ENCODE measurements around the gene FUT9.

Gene FUT9

DNA sequence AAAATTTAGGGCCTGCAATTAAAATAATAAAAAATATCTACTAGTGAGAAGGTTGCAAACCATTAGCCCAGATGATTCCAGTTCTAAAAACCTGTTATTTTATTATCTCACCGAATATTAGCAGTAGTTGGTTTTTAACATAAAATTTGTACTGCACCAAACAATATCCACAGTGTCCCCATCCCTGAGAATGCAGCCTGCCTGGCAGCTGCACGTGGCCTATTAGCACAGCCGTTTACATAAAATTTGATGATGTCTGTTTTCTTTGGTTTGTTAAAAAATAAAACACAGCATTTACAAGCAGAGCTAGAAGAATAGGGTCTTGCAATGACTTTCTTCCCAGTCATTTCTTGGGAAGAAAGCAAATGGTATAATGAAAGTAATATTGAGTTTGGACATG lies 58.2 kb downstream of the FUT9 start:
- DNase-seq = no peak

DNA sequence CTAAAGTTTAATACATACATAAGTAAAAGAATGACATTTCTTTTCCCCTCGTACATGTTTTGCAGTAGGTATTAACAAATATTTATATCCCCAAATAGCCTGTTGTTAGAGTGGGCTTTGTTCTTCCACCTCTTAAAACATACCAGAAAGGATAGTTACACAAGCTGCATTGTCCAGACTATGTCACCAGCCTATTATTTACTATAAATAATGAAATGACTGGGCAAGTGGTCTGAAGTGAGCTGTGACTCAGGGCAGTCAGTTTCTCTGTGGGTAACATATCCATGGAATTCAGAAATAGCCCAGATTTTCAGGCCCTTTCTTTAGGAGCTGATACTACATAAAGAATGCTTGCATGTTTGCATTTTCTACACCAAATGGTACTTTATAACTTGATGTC lies 60.1 kb downstream of the FUT9 start:
- no peak for DNase-seq

GRCh38 chr6:96086745-96087144 lies 71.0 kb downstream of the FUT9 start:
- DNase-seq = no peak

DNA sequence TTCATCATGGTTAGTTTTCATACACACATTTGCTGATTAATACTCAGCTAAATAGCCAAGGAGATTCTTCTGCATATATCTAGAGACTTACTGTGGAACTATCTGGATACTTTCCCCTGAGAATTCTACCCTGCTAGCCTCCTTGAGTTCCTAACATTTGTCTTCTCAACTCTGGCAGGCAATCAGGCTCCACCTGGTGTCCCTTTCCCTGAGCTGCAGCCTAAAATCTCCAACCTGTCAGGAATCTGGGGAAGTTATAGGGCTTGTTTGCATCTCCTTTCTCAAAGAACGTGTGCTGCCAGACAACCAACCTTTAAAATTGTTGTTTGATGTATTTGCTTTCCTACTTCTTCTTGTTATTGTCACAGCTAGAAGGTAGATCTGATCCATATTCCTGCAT lies 73.4 kb downstream of the FUT9 start:
- DNase-seq = no peak

DNA sequence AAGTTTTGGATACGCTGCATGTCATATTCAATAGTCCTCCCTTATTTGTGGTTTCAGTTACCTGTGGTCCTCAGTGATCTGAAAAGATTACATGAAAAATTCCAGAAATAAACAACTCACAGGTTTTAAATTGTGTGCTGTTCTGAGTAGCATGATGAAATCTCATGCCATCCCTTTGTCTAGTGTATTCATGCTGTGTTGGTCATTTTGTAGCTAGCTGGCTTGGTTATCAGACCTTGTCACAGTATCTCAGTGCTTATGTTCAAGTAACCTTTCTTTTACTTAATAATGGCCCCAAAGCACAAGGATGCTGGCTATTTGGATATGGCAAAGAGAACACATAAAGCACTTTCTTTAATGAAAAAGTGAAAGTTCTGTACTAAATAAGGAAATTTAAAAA lies 78.3 kb downstream of the FUT9 start:
- no peak for DNase-seq

- DNase-seq = no peak
Observed at GRCh38 chr6:96099069-96099468, 83.3 kb downstream of the FUT9 start.

GRCh38 chr6:96101564-96101963 lies 85.8 kb downstream of the FUT9 start:
- no peak for DNase-seq

DNA sequence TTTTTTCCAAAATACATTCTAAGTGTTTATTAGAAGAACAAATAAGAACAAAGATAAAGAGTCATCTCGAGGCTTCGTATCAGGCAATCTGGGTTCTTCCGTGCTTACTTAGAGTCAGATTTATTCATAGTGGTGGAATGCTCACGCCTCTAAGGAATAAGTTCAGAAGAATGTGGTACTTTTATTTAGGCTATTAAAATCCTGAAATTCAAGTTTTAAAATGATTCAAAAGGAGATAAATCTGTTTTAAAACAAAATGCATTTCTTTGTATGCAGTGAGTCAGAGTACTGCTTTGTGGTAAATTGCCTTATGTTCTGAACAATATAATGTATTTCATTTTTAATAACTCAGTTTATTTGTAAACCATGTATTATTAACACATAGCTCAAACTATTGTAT lies 89.1 kb downstream of the FUT9 start:
- DNase-seq = no peak

DNA sequence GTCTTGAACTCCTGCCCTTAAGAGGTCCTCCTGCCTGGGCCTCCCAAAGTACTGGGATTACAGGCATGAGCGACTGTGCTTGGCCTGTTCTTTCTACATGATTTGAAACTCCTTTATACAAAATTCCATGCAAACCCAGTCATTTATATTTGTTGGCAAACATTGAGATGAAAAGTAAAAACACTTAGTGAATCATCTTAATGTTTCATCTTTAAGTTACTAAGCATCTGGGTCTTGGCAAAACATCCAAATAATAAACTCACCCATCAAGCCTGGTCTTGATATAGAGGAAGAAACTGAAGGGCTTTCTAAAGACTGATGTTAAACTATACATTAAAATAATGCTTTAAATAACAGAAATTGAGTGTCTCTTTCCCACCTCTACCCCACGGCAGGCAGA lies 95.1 kb downstream of the FUT9 start:
- no peak for DNase-seq

- no peak for DNase-seq
Observed at GRCh38 chr6:96116674-96117073, 100.9 kb downstream of the FUT9 start.

- DNase-seq = no peak
Observed at GRCh38 chr6:96124778-96125177, 109.0 kb downstream of the FUT9 start.

DNA sequence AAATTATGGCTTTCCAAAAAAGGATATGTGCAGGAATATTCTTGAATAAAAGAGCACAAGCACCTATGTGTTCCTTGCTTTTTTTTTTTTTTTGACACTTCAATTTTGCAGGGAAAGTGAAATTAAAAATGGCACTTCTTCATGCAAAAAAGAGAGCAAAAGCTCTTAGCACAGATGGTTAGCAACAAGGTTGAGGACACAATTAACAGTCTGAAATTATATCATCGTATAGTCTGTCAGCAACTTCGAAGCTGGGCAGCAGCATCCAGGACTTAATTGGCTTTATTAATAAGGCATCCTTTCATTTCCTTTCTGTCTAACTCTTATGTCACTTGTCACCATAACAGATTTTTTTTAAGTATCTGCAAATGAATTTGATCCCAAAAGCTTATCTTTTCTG lies 122.6 kb downstream of the FUT9 start:
- no peak for DNase-seq

- no peak for DNase-seq
Observed at GRCh38 chr6:96142142-96142541, 126.4 kb downstream of the FUT9 start.

- no peak for DNase-seq
Observed at GRCh38 chr6:96150431-96150830, 134.7 kb downstream of the FUT9 start.

- DNase-seq = no peak
Observed at GRCh38 chr6:96151707-96152106, 135.9 kb downstream of the FUT9 start.

GRCh38 chr6:96152114-96152708 lies 136.4 kb downstream of the FUT9 start:
- DNase-seq = no peak

DNA sequence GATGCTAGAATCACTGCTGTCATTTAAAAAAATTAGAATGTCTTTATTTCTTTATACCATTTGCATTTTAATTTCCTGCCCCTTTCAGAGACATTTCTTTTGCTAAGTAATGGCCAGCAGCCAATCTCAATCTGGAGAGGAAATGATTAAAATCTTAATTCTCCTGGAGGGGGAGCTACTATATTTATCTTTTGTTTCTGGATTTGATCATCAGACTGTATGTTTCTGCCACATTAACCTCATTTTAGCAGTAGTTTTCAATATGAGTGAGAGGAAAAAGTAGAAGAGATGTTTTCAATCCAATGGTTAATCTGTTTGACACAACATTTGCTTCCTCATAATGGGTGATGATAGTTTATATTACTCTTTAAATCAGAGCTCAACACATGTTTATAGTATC lies 138.0 kb downstream of the FUT9 start:
- DNase-seq = no peak

DNA sequence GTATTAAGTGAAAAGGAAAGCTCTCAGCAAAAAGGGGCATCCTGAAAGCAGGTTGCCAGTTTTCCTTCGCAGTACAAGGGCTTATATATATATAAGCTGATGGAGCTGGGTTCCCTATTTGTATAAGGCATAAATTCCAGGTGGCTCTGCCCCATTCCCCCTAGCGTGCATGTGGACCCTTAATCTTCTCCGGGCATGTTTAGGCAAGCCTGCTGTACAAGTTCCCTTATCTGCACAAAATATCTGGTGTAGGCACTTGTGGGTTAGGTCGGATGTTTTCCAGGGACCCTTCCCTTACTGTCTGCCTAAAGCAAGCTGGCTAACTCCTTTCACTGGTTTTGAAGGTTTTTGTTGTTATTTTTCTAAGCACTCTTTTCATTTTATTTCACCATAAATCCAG lies 140.7 kb downstream of the FUT9 start:
- no peak for DNase-seq

GRCh38 chr6:96157018-96157565 lies 141.3 kb downstream of the FUT9 start:
- no peak for DNase-seq

GRCh38 chr6:96162711-96163120 lies 146.9 kb downstream of the FUT9 start:
- DNase-seq = no peak

- DNase-seq = no peak
Observed at GRCh38 chr6:96164802-96165201, 149.0 kb downstream of the FUT9 start.

- peak; percentile 22 for DNase-seq
Observed at GRCh38 chr6:96171112-96171511, 155.3 kb downstream of the FUT9 start.

GRCh38 chr6:96184798-96185197 lies 169.0 kb downstream of the FUT9 start:
- no peak for DNase-seq

DNA sequence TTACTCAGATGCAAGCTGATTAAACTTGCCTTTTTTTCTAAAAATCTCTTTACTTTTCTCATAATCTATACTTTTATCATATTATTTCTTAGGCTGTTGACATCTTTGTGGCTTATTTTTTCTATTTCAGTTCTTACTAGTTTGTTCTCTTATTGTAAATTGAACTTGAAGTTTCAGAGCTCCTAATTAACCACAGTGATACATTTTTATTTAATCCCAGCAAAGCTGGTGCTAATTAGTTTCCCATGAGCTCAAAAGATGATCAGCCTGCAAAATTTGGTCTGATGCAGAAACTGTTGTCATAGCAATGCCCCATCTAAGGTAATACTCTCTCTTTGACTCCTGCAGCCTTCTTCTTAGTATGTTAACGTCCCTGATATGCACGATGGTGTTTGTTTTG lies 170.3 kb downstream of the FUT9 start:
- DNase-seq = no peak

DNA sequence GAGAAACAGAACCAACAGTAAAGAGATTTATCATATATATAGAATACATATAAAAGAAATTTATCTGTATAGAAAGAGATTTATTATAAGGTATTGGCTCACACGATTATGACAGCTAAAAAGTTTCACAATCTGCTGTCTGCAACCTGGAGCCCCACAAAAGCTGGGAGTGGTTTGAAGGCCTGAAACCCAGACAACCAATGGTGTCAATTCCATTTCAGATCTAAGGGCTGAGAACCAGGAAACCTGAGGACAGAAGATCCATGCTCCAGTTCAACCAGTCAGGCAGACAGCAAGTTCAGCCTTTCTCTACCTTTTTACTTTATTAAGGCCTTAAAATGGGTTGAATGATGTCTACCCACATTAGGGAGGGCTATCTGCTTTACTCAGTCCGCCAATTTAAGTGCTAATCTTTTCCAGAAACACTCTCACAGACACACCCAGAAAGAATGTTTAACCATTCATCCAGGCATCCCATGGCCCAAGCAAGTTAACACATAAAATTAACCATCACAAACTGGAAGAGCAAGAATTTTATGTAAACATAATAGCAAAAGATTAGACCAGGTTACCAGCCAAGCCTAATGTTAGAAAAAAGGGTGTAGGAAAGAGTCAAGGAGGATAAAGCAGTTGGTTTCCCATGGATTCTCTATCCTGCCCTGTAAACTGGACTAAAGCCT lies 170.9 kb downstream of the FUT9 start:
- no peak for DNase-seq

Measured in DMS79 treated with DMSO at 0.1 percent for 48 hours (cell line).